SH-SY5Y (cell line): Measurements from ENCODE around the gene CGB3.

Source experiments
- GATA2 ChIP-seq: IDR thresholded peaks from 2 replicates; pipeline ENCODE4 v1.6.1; 2011; ENCODE audit warnings: mild to moderate bottlenecking, low read depth, low read length
- GATA3 ChIP-seq: IDR thresholded peaks from 2 replicates; pipeline ENCODE4 v1.6.1; 2011; ENCODE audit warnings: low read depth, mild to moderate bottlenecking, low read length, moderate library complexity

DNA sequence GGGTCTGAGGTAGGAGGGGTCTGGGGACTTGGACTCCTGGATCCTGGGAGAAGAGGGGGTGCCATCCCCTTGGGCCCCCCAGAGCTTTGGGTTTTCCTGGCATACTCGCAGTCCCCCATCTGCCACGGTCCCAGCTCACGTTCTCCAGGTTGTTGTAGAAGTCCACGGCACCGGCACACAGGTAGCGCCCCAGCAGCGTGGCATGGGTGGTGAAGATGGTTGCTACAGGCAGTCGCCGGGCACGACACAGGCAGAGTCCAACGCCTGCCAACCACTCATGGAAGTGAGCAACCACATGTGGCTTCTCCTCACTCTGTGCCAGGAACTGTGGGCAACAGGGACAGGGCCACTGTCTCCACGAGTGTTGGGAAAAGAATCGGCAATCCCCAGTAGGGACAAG, 38.4 kb downstream of the CGB3 start:
- TF ChIP-seq GATA2 (no peak), GATA3 (no peak)
